ENCODE results near the gene WDFY1. TPM values are rescaled to one million over a fixed set of nuclear protein-coding genes. Genes with fewer than 3 reads are reported as not detected.

Gene WDFY1
- total RNA-seq, 1 experiment from 2014 or later = 66.0 TPM

DNA sequence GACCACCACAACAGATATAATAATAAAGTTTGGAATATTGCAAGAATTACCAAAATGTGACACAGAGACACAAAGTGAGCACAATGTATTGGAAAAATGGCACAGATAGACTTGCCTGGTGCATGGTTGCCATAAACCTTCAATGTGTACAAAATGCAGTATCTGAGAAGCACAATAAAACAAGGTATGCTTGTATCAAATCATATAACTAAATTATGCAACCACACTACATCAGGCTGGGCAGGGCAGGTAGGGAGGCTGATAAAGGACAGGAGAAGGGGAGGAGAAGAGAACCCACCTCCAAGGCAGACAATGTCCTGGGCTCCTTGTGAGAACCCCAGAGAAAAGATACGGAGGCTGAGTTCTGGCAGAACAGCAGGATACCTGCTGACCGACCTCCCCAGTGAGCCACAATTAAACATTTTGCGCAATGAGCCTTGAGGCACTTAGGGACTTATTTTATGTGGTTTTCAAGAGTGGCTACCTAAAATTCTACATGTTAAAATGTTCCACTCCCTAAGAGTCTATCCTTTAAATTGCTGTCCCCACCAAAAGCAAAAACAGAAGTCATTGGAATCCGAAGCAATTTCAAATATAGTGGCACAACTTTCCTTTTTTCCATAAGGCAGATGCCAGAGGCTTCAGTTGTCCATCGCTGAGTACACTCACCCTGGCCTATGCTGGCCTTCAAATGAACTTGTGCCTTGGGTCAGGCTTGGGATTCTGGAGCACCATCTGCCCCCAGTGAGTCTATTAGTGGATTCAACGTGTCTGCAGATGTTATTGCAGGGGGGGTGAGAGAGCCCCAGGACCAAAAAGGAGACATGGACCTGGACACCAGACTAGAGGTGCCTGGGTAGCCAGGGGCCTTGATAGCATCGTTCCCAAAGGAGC lies 16.8 kb downstream of the WDFY1 start (continued):
- TF ChIP-seq, protein P1, sequence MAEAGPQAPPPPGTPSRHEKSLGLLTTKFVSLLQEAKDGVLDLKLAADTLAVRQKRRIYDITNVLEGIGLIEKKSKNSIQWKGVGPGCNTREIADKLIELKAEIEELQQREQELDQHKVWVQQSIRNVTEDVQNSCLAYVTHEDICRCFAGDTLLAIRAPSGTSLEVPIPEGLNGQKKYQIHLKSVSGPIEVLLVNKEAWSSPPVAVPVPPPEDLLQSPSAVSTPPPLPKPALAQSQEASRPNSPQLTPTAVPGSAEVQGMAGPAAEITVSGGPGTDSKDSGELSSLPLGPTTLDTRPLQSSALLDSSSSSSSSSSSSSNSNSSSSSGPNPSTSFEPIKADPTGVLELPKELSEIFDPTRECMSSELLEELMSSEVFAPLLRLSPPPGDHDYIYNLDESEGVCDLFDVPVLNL (CRISPR knock-in tag; IDR thresholded peaks at IDR 0.05; ENCODE audit: borderline replicate concordance, low read depth) = no peak
- TF ChIP-seq, protein P2, sequence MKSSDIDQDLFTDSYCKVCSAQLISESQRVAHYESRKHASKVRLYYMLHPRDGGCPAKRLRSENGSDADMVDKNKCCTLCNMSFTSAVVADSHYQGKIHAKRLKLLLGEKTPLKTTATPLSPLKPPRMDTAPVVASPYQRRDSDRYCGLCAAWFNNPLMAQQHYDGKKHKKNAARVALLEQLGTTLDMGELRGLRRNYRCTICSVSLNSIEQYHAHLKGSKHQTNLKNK (CRISPR knock-in tag; IDR thresholded peaks at IDR 0.05) = no peak
- TF ChIP-seq, protein P3, sequence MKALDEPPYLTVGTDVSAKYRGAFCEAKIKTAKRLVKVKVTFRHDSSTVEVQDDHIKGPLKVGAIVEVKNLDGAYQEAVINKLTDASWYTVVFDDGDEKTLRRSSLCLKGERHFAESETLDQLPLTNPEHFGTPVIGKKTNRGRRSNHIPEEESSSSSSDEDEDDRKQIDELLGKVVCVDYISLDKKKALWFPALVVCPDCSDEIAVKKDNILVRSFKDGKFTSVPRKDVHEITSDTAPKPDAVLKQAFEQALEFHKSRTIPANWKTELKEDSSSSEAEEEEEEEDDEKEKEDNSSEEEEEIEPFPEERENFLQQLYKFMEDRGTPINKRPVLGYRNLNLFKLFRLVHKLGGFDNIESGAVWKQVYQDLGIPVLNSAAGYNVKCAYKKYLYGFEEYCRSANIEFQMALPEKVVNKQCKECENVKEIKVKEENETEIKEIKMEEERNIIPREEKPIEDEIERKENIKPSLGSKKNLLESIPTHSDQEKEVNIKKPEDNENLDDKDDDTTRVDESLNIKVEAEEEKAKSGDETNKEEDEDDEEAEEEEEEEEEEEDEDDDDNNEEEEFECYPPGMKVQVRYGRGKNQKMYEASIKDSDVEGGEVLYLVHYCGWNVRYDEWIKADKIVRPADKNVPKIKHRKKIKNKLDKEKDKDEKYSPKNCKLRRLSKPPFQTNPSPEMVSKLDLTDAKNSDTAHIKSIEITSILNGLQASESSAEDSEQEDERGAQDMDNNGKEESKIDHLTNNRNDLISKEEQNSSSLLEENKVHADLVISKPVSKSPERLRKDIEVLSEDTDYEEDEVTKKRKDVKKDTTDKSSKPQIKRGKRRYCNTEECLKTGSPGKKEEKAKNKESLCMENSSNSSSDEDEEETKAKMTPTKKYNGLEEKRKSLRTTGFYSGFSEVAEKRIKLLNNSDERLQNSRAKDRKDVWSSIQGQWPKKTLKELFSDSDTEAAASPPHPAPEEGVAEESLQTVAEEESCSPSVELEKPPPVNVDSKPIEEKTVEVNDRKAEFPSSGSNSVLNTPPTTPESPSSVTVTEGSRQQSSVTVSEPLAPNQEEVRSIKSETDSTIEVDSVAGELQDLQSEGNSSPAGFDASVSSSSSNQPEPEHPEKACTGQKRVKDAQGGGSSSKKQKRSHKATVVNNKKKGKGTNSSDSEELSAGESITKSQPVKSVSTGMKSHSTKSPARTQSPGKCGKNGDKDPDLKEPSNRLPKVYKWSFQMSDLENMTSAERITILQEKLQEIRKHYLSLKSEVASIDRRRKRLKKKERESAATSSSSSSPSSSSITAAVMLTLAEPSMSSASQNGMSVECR (CRISPR knock-in tag; IDR thresholded peaks at IDR 0.05; ENCODE audit: borderline replicate concordance) = no peak
- TF ChIP-seq, protein P4, sequence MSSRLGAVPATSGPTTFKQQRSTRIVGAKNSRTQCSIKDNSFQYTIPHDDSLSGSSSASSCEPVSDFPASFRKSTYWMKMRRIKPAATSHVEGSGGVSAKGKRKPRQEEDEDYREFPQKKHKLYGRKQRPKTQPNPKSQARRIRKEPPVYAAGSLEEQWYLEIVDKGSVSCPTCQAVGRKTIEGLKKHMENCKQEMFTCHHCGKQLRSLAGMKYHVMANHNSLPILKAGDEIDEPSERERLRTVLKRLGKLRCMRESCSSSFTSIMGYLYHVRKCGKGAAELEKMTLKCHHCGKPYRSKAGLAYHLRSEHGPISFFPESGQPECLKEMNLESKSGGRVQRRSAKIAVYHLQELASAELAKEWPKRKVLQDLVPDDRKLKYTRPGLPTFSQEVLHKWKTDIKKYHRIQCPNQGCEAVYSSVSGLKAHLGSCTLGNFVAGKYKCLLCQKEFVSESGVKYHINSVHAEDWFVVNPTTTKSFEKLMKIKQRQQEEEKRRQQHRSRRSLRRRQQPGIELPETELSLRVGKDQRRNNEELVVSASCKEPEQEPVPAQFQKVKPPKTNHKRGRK (CRISPR knock-in tag; IDR thresholded peaks at IDR 0.05; ENCODE audit: borderline replicate concordance) = no peak
- TF ChIP-seq, protein P5, sequence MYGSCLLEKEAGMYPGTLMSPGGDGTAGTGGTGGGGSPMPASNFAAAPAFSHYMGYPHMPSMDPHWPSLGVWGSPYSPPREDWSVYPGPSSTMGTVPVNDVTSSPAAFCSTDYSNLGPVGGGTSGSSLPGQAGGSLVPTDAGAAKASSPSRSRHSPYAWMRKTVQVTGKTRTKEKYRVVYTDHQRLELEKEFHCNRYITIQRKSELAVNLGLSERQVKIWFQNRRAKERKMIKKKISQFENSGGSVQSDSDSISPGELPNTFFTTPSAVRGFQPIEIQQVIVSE (CRISPR knock-in tag; IDR thresholded peaks at IDR 0.05; ENCODE audit: borderline replicate concordance) = no peak
- TF ChIP-seq NFE2L1 (CRISPR knock-in tag; IDR thresholded peaks at IDR 0.05) = no peak

DNA sequence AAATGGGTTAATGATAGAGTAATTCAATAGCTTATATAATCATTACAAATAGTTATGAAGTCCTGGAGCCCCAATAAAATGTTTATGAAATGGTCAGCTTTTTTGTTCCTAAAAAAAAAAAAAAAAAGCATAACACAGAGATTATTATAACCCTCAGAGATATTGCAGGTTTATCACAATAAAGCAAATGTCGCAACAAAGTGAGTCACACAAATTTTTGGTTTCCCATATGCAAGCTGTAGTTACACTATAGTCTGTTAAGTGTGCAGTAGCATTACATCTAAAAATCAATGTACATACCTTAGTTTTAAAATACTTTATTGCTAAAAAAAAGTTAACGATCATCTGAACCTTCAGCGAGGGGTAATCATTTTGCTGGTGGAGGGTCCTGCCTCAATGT lies 20.0 kb downstream of the WDFY1 start:
- TF ChIP-seq CREM (CRISPR knock-in tag; IDR thresholded peaks at IDR 0.05) (no peak), TP53 (CRISPR knock-in tag; IDR thresholded peaks at IDR 0.05) (no peak), ZNF121 (CRISPR knock-in tag; IDR thresholded peaks at IDR 0.05) (no peak), JAZF1 (CRISPR knock-in tag; IDR thresholded peaks at IDR 0.05) (no peak)
- TF ChIP-seq, protein P6, sequence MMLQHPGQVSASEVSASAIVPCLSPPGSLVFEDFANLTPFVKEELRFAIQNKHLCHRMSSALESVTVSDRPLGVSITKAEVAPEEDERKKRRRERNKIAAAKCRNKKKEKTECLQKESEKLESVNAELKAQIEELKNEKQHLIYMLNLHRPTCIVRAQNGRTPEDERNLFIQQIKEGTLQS (CRISPR knock-in tag; conservative IDR thresholded peaks at IDR 0.05) = no peak
- TF ChIP-seq, protein P7, sequence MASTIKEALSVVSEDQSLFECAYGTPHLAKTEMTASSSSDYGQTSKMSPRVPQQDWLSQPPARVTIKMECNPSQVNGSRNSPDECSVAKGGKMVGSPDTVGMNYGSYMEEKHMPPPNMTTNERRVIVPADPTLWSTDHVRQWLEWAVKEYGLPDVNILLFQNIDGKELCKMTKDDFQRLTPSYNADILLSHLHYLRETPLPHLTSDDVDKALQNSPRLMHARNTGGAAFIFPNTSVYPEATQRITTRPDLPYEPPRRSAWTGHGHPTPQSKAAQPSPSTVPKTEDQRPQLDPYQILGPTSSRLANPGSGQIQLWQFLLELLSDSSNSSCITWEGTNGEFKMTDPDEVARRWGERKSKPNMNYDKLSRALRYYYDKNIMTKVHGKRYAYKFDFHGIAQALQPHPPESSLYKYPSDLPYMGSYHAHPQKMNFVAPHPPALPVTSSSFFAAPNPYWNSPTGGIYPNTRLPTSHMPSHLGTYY (CRISPR knock-in tag; IDR thresholded peaks at IDR 0.05) = no peak
- TF ChIP-seq, protein P8, sequence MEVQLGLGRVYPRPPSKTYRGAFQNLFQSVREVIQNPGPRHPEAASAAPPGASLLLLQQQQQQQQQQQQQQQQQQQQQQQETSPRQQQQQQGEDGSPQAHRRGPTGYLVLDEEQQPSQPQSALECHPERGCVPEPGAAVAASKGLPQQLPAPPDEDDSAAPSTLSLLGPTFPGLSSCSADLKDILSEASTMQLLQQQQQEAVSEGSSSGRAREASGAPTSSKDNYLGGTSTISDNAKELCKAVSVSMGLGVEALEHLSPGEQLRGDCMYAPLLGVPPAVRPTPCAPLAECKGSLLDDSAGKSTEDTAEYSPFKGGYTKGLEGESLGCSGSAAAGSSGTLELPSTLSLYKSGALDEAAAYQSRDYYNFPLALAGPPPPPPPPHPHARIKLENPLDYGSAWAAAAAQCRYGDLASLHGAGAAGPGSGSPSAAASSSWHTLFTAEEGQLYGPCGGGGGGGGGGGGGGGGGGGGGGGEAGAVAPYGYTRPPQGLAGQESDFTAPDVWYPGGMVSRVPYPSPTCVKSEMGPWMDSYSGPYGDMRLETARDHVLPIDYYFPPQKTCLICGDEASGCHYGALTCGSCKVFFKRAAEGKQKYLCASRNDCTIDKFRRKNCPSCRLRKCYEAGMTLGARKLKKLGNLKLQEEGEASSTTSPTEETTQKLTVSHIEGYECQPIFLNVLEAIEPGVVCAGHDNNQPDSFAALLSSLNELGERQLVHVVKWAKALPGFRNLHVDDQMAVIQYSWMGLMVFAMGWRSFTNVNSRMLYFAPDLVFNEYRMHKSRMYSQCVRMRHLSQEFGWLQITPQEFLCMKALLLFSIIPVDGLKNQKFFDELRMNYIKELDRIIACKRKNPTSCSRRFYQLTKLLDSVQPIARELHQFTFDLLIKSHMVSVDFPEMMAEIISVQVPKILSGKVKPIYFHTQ (CRISPR knock-in tag; IDR thresholded peaks at IDR 0.05) = no peak
- Mint-ChIP-seq H3K4me3 (no peak overlapping the region), H3K4me1 (peaks cover 12% of the 10 kb centered on the region), H3K36me3 (peaks cover 41% of the 10 kb centered on the region), H3K27ac (no peak overlapping the region), H3K9me3 (peaks cover 25% of the 10 kb centered on the region), H3K27me3 (ENCODE audit: low read depth) (no peaks in the 10 kb centered on the region)
- no peak for ATAC-seq
- ChIA-PET POLR2A (no interaction called here), CTCF (interaction anchor here (0.7 kb wide), 1 partner anchor 53 kb away, joined by 5 read pairs; no protein-coding TSS in a partner anchor)
- DNase-seq (ENCODE audit: low spot score) = no peak
